ENCODE results near the gene MYO7B. TPM values are rescaled to one million over a fixed set of nuclear protein-coding genes. Genes with fewer than 3 reads are reported as not detected.

The MYO7B gene
- total RNA-seq, 1 donor from 2014 or later: 0.10 TPM

GRCh38 chr2:127545189-127545588, 9.7 kb downstream of the MYO7B start:
- Mint-ChIP-seq H3K9me3 (no peaks in the 10 kb centered on the region), H3K4me3 (no peak overlapping the region), H3K4me1 (ENCODE audit: low read depth) (no peaks in the 10 kb centered on the region), H3K27me3 (ENCODE audit: insufficient read depth) (peaks cover 37% of the 10 kb centered on the region), H3K36me3 (ENCODE audit: low read depth) (no peaks in the 10 kb centered on the region), H3K27ac (no peak overlapping the region)
- intact Hi-C loops (cut with micrococcal nuclease): no loop called here
- no peak for DNase-seq (ENCODE audit: low spot score)

GRCh38 chr2:127545796-127546195, 10.3 kb downstream of the MYO7B start:
- intact Hi-C loops (cut with micrococcal nuclease): no loop called here
- Mint-ChIP-seq H3K4me3 (no peak overlapping the region), H3K4me1 (ENCODE audit: low read depth) (no peaks in the 10 kb centered on the region), H3K27me3 (ENCODE audit: insufficient read depth) (peaks cover 36% of the 10 kb centered on the region), H3K9me3 (no peaks in the 10 kb centered on the region), H3K27ac (no peak overlapping the region), H3K36me3 (ENCODE audit: low read depth) (no peaks in the 10 kb centered on the region)
- no peak for DNase-seq (ENCODE audit: low spot score)

GRCh38 chr2:127546797-127547196, 11.3 kb downstream of the MYO7B start:
- H3K27ac Mint-ChIP-seq: no peak overlapping the region
- DNase-seq (ENCODE audit: low spot score): no peak
- peaks cover 34% of the 10 kb centered on the region for H3K27me3 Mint-ChIP-seq (ENCODE audit: insufficient read depth)
- no peaks in the 10 kb centered on the region for H3K4me1 Mint-ChIP-seq (ENCODE audit: low read depth)
- no peaks in the 10 kb centered on the region for H3K9me3 Mint-ChIP-seq
- H3K36me3 Mint-ChIP-seq (ENCODE audit: low read depth): no peaks in the 10 kb centered on the region
- intact Hi-C loops (cut with micrococcal nuclease): no loop called here
- H3K4me3 Mint-ChIP-seq: no peak overlapping the region

GRCh38 chr2:127551221-127551930, 15.9 kb downstream of the MYO7B start:
- no peak for DNase-seq (ENCODE audit: low spot score)
- intact Hi-C loops (cut with micrococcal nuclease): no loop called here
- H3K9me3 Mint-ChIP-seq: no peaks in the 10 kb centered on the region
- H3K36me3 Mint-ChIP-seq (ENCODE audit: low read depth): no peaks in the 10 kb centered on the region
- H3K4me1 Mint-ChIP-seq (ENCODE audit: low read depth): peaks cover 5% of the 10 kb centered on the region
- H3K27ac Mint-ChIP-seq: no peak overlapping the region
- peaks cover 63% of the 10 kb centered on the region for H3K27me3 Mint-ChIP-seq (ENCODE audit: insufficient read depth)
- H3K4me3 Mint-ChIP-seq: no peak overlapping the region

GRCh38 chr2:127552336-127552735, 16.9 kb downstream of the MYO7B start:
- Mint-ChIP-seq H3K36me3 (ENCODE audit: low read depth) (no peaks in the 10 kb centered on the region), H3K4me3 (no peak overlapping the region), H3K27me3 (ENCODE audit: insufficient read depth) (peaks cover 68% of the 10 kb centered on the region), H3K9me3 (no peaks in the 10 kb centered on the region), H3K27ac (no peak overlapping the region), H3K4me1 (ENCODE audit: low read depth) (peaks cover 5% of the 10 kb centered on the region)
- DNase-seq (ENCODE audit: low spot score): no peak
- intact Hi-C loops (cut with micrococcal nuclease): no loop called here

GRCh38 chr2:127552846-127553245, 17.4 kb downstream of the MYO7B start:
- Mint-ChIP-seq H3K27me3 (ENCODE audit: insufficient read depth) (peaks cover 70% of the 10 kb centered on the region), H3K9me3 (no peaks in the 10 kb centered on the region), H3K36me3 (ENCODE audit: low read depth) (no peaks in the 10 kb centered on the region), H3K4me1 (ENCODE audit: low read depth) (peaks cover 5% of the 10 kb centered on the region), H3K4me3 (no peak overlapping the region), H3K27ac (no peak overlapping the region)
- no peak for DNase-seq (ENCODE audit: low spot score)
- intact Hi-C loops (cut with micrococcal nuclease): no loop called here

GRCh38 chr2:127558911-127559310, 23.4 kb downstream of the MYO7B start:
- H3K9me3 Mint-ChIP-seq: peaks cover 6% of the 10 kb centered on the region
- intact Hi-C loops (cut with micrococcal nuclease): no loop called here

GRCh38 chr2:127559454-127559853, 24.0 kb downstream of the MYO7B start:
- H3K27me3 Mint-ChIP-seq (ENCODE audit: insufficient read depth): peaks cover 54% of the 10 kb centered on the region
- peaks cover 7% of the 10 kb centered on the region for H3K36me3 Mint-ChIP-seq (ENCODE audit: low read depth)
- peaks cover 21% of the 10 kb centered on the region for H3K4me1 Mint-ChIP-seq (ENCODE audit: low read depth)
- no peak overlapping the region for H3K4me3 Mint-ChIP-seq
- DNase-seq (ENCODE audit: low spot score): no peak
- peaks cover 6% of the 10 kb centered on the region for H3K9me3 Mint-ChIP-seq
- intact Hi-C loops (cut with micrococcal nuclease): no loop called here
- H3K27ac Mint-ChIP-seq: no peak overlapping the region

More at GRCh38 chr2:127558911-127559310, 23.4 kb downstream of the MYO7B start:
- Mint-ChIP-seq H3K27ac (no peak overlapping the region), H3K4me1 (ENCODE audit: low read depth) (peaks cover 17% of the 10 kb centered on the region), H3K36me3 (ENCODE audit: low read depth) (peaks cover 7% of the 10 kb centered on the region), H3K27me3 (ENCODE audit: insufficient read depth) (peaks cover 55% of the 10 kb centered on the region), H3K4me3 (no peak overlapping the region)
- no peak for DNase-seq (ENCODE audit: low spot score)

- no peak for DNase-seq (ENCODE audit: low spot score)
- Mint-ChIP-seq H3K4me1 (ENCODE audit: low read depth) (peaks cover 18% of the 10 kb centered on the region), H3K36me3 (ENCODE audit: low read depth) (peaks cover 7% of the 10 kb centered on the region), H3K4me3 (no peak overlapping the region), H3K9me3 (peaks cover 6% of the 10 kb centered on the region), H3K27ac (no peak overlapping the region), H3K27me3 (ENCODE audit: insufficient read depth) (peaks cover 48% of the 10 kb centered on the region)
- intact Hi-C loops (cut with micrococcal nuclease): loop anchor here (5.0 kb wide), 1 partner anchor 1062 kb away; no protein-coding TSS in a partner anchor
Measured at GRCh38 chr2:127560201-127560930, 24.9 kb downstream of the MYO7B start.

GRCh38 chr2:127560931-127561280, 25.4 kb downstream of the MYO7B start:
- no peak overlapping the region for H3K27ac Mint-ChIP-seq
- peaks cover 6% of the 10 kb centered on the region for H3K9me3 Mint-ChIP-seq
- no peak overlapping the region for H3K4me3 Mint-ChIP-seq
- H3K36me3 Mint-ChIP-seq (ENCODE audit: low read depth): peaks cover 7% of the 10 kb centered on the region
- intact Hi-C loops (cut with micrococcal nuclease): loop anchor here (5.0 kb wide), 1 partner anchor 1061 kb away; no protein-coding TSS in a partner anchor
- DNase-seq (ENCODE audit: low spot score): no peak
- peaks cover 42% of the 10 kb centered on the region for H3K27me3 Mint-ChIP-seq (ENCODE audit: insufficient read depth)
- H3K4me1 Mint-ChIP-seq (ENCODE audit: low read depth): peaks cover 16% of the 10 kb centered on the region

- H3K4me3 Mint-ChIP-seq: no peak overlapping the region
- no peak overlapping the region for H3K27ac Mint-ChIP-seq
- H3K27me3 Mint-ChIP-seq (ENCODE audit: insufficient read depth): peaks cover 38% of the 10 kb centered on the region
- intact Hi-C loops (cut with micrococcal nuclease): loop anchor here (5.0 kb wide), 1 partner anchor 1061 kb away; no protein-coding TSS in a partner anchor
- H3K4me1 Mint-ChIP-seq (ENCODE audit: low read depth): peaks cover 16% of the 10 kb centered on the region
- DNase-seq (ENCODE audit: low spot score): no peak
- H3K36me3 Mint-ChIP-seq (ENCODE audit: low read depth): peaks cover 7% of the 10 kb centered on the region
- peaks cover 6% of the 10 kb centered on the region for H3K9me3 Mint-ChIP-seq
Measured at GRCh38 chr2:127561371-127561770, 25.9 kb downstream of the MYO7B start.

- intact Hi-C loops (cut with micrococcal nuclease): loop anchor here (1.0 to 5.0 kb wide), 5 partner anchors 37 to 1059 kb away; partner anchors contain the start of genes IWS1 and SFT2D3
- peaks cover 16% of the 10 kb centered on the region for H3K4me1 Mint-ChIP-seq (ENCODE audit: low read depth)
- peaks cover 7% of the 10 kb centered on the region for H3K36me3 Mint-ChIP-seq (ENCODE audit: low read depth)
- H3K27ac Mint-ChIP-seq: no peak overlapping the region
- H3K27me3 Mint-ChIP-seq (ENCODE audit: insufficient read depth): peaks cover 39% of the 10 kb centered on the region
- no peak for DNase-seq (ENCODE audit: low spot score)
- H3K4me3 Mint-ChIP-seq: no peak overlapping the region
- H3K9me3 Mint-ChIP-seq: peaks cover 6% of the 10 kb centered on the region
Measured at GRCh38 chr2:127562936-127563335, 27.5 kb downstream of the MYO7B start.

All from activated T-helper 1 cell treated with anti-CD3 and anti-CD28 coated beads, Interleukin-12 subunit alpha, Interleukin-12 subunit beta, Interleukin-2, Interleukin-4 antibody, amounts not matched to agents 30 ng/mL and 10 ng/mL and 1 ng/mL, durations not matched to agents 14 hours and 24 hours and 36 hours (primary cell).